HG03135 (cell line): ENCODE results near the gene SPTLC1.
"Not testable (repeated sequence)": the region's sequence is repeated elsewhere in the genome, so short reads cannot be mapped to it uniquely, and the experiment has no call there.

Experiments
- ATAC-seq: cut with Tn5 transposase; IDR thresholded peaks from one replicate; pipeline ENCODE4 v1.9.1; 2021; ENCODE audit warnings: mild to moderate bottlenecking, moderate library complexity; ENCODE audit not compliant: unreplicated experiment

SPTLC1 gene

GRCh38 chr9:92115071-92115858, at the start of gene SPTLC1:
TSS of gene SPTLC1 (minus strand) at chr9:92115413. CDS start at chr9:92115370, 43 bp downstream.
- peak; percentile 95 for ATAC-seq

DNA sequence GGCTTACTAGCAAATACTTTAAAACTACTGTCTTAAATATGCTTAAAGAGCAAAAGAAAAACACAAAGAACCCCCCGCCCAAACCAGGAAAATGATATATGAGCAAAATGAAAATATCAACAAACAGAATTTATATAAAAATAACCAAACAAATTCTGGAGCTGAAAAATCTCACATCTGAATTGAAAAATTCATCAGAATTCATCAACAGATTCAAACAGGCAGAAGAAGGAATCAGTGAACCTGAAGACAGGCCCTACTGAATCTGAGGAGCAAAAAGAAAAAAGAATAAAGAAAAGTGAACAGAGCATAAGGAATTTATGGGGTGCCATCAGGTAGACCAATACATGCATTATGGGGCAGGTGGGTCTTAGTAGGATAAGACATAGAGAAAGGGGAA, 49.8 kb upstream of the SPTLC1 start:
- ATAC-seq: no peak

DNA sequence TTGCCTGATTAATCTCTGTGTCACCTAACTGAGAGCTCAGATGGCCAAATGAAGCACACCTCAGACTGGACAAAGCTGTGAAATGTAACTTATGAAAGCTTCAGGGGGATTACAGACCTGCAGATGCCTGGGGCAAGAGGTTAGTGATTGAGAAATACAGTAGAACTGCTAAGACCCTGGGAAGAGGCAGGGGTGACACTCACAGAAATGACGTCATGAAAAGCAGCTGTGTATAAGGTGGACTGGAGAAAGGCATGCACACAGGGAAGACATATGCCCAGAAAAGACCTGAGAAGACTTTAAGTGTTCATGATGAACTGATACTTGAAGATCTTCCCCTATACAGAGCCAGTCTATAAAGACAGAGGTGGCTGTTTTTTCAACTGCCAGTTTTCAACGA, 49.3 kb upstream of the SPTLC1 start:
- no peak for ATAC-seq

DNA sequence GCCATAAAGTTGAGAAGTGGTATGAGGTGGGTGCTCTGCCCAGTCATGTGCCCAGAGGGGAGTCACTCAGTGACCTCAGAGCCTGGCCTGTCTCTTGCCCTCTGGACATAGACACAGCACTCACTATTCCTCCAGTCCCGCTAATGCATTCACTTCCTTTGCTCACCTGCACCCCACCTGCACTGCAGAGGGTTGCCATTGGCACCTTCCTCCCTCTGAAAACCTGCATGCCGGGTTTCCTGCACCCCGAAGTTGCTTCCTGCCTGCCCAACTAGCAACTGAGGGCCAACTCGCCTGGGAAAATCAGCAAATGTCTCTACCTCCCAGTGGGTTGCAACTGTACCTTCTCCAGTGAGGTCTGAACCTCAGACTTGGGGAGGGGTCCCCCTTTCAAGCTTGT, 48.1 kb upstream of the SPTLC1 start:
- no peak for ATAC-seq

- ATAC-seq: no peak
These were observed 45.6 kb upstream of the SPTLC1 start for GRCh38 chr9:92160786-92161185.

DNA sequence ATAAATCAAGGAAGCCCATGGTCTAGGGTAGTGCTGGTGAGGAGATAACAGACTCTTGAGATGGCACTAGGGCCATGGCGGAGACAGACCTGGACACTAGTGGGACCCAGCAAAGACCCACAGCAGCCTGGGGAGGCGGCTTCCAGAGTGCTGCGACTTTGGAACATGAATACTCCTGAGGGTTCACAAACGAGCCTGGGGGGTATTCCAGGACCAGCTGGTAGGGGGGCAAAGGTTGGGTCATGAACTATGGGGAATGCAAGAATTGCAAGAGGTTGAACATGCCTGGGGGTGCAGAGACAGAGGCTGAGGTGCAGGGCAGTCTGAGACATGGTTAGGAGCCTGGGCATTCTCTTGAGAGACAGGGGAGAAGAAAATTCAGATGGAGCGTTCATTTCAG, 43.8 kb upstream of the SPTLC1 start:
- no peak for ATAC-seq

DNA sequence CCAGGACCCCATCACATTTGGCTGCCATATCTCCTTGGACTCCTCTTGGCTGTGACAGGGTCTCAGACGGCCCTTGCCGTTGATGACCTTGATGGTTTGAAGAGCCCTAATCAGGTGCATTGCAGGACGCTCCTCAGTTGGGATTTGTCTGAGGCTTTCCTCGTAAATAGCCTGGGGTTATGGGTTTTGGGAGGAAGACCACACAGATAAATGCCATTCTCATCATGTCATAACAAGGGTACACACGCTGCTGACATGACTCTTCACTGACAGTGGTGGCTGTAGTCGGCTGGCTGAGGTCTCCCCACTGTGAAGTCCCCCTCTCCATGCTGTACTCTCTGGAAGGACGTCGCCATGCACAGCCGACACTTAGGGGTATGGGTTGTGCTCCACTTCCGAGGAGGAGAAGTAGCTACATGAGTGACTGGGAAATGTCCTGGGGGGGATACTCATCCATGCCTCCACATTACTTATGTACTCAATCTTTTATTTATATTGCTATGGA, 42.9 kb upstream of the SPTLC1 start:
- no peak for ATAC-seq

GRCh38 chr9:92155736-92156135, 40.5 kb upstream of the SPTLC1 start:
- ATAC-seq: not testable (repeated sequence)

GRCh38 chr9:92155221-92155620, 40.0 kb upstream of the SPTLC1 start:
- no peak for ATAC-seq

GRCh38 chr9:92153466-92154415, 38.5 kb upstream of the SPTLC1 start:
- not testable (repeated sequence) for ATAC-seq

GRCh38 chr9:92151691-92152393, 36.6 kb upstream of the SPTLC1 start:
- no peak for ATAC-seq

DNA sequence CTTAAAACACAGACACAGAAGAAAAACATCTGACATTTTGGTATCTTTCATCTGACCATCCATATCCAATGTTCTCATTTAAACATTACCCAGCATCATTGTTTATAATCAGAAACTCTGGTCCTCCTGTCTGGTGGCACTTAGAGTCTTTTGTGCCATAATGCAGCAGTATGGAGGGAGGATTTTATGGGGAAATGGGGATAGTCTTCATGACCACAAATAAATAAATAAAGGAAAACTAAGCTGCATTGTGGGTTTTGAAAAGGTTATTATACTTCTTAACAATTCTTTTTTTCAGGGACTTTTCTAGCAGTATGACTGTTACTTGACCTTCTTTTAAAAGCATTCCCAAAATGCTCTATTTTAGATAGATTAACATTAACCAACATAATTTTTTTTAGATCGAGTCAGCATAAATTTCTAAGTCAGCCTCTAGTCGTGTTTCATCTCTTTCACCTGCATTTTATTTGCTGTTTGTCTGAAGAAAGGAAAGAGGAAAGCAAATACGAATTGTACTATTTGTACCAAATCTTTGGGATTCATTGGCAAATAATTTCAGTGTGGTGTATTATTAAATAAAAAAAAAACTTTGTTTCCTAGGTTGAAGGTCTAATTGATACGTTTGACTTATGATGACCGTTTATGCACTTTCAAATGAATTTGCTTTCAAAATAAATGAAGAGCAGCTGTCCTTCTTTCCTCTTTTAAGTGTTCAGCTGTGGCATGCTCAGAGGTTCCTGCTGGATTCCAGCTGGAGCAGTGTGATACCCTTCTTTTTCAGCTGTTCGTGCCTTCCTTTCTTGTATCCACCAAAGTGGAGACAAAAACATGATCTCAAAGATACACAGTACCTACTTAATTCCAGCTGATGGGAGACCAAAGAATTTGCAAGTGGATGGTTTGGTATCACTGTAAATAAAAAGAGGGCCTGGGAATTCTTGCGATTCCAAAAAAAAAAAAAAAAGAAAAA, 35.6 kb upstream of the SPTLC1 start:
- not testable (repeated sequence) for ATAC-seq

GRCh38 chr9:92147852-92148180, 32.6 kb upstream of the SPTLC1 start:
- no peak for ATAC-seq

DNA sequence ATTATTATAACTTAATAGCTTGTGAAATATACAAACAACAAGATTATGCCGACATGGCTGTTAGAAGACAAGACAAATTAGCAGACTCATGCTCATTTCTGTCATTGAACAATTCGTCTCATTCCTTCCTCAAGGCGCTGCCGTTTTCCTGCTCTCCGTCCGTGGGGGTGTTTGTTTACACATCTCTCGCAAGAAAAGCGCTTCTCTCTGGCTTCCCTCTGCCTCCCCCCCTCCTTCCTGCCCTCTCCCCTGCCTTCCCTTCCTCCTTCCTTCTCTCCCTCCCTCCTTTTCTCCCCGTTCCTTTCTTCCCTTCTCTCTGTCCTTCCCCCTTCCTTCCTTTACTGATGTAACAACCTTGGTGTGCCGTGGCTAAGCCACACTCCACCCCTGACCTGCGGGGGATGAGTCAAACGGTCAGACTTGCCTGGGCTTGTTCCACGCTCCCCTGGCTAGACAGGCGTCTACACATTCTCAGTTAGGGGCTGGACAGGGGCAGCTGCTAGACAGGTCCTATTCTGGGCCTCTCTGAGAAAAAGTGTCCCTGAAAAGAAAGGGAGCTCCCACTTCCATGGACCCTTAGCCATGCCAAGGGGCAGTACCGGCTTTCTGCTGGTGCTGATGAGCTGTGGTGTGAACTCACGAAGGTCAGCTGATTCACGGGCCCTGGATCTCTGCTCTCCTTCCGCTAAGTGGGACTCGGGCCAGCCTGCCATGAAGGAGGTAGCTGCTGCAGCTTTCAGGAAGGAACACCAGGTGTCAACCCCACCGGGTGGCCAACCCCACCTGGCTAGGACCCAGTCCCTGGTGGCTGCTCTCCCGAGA, 32.0 kb upstream of the SPTLC1 start:
- ATAC-seq: peak; percentile 66

- ATAC-seq: no peak
These were observed 31.4 kb upstream of the SPTLC1 start for GRCh38 chr9:92146610-92147009.

DNA sequence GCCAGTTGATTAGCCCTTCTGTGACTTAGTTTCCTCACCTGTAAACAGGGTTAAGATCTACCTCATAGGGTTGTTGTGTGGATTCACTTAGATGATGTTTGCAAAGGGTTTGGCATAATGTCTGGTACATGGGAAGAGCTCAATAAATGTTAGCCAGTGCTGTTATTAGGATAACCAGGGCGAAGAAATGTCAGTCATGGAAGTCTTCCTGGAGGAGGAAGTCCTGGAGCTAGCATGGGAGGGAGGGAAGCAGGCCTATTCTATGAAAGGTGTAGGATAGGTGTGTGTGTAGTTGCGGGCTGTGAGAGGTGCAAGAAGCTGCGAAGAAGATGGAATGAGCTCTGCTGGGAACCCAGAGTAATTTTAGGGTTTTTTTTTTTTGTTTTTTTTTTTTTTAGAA, 30.6 kb upstream of the SPTLC1 start:
- ATAC-seq: not testable (repeated sequence)

DNA sequence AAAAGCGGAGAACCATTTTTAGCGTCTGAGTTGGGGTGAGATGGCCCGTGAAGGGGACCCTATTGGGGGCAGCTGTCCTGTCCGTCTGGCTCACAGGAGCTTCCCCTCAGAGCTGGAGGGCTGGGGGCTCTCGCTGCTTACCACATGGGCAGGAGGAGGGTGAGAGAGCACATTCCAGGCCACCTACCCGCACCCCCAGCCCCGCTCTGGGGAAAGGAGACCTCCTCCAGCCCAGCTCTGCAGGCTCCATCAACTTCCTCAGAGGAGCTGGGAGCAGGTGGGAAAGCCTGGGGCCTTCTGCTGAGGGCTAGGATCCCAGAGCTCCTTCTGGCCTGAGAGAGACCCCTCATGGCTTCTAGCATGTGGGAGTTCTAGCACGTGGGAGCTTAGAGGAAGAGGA, 27.1 kb upstream of the SPTLC1 start:
- ATAC-seq: no peak

DNA sequence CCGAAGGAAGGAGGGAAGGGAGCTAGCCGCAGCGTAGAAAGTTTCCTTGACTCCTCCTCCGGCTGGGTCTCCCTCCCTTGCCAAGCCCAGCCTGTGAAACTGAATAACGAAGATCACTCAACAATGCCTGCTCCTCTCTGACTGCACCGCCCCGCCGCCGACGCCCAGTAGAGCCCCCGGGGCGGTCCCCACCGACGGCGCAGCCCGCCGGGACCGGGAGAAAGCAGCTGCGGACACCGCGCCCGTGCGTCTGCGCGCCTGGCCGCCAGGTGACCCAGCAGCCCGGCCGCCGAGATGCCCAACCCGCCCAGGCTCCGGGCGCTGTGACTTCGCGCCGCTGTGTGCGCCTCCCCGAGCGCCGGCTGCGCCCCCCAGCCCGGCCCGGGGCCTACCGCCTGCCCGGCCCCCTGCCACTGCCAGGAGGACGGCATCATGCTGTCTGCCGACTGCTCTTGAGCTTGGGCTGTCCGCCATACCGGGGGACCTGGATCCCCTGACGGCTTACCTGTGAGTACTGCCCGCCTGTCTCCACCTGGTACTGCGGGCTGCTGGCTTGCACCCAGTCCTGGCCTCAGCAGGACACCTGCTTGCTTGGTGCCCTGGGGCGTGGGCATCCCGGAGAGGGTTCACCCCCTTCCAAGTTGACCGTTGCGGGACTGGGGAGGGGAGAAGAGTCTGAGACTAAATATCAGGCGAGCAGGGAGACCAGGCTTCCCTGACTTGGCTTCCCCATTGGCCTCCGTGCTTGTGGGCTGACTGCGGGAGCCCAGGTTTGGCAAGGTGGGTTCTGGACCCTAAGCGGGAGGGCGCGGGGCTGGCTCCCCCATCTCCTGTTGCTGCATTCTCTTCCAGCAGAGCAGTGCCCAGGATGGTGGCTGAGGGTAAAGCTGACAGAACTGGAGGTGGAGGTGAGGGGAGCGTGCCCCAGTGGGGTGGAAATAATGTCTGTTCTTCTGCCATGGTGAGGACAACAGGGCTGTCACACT, 26.2 kb upstream of the SPTLC1 start:
- no peak for ATAC-seq
